Uterus (tissue), 2 donors: ENCODE results near the gene FAM117A.

Experiments used
- CTCF ChIP-seq, 4 experiments: fragments of 200-600 bp in 2 of 4; fragments of 450-650 bp in 2 of 4; sonication (generic) in 2 of 4; IDR thresholded peaks; one replicate each; pipeline ENCODE4 v1.5.1; 2016 to 2019; ENCODE audit warnings: antibody characterized with exemption in 4 of 4, mild to moderate bottlenecking in 2 of 4, moderate library complexity in 1 of 4
- POLR2A ChIP-seq, 2 donors: fragments of 450-650 bp; IDR thresholded peaks; one replicate each; pipeline ENCODE4 v1.6.1; 2016; ENCODE audit warnings: antibody characterized with exemption in 2 of 2, mild to moderate bottlenecking in 1 of 2, moderate library complexity in 1 of 2

GRCh38 chr17:49783071-49783715 lies 19.3 kb upstream of the FAM117A start:
- TF ChIP-seq POLR2A (IDR thresholded peaks at IDR 0.05) (no peak), CTCF (IDR thresholded peaks at IDR 0.05) (no peak)
